ENCODE results near the gene MROH2A.

Gene MROH2A

GRCh38 chr2:233754872-233755611, 23.1 kb upstream of the MROH2A start:
- H3K4me1 ChIP-seq (ENCODE audit: insufficient read depth, poor library complexity, severe bottlenecking) = no peaks in the 10 kb centered on the region
- no peaks in the 10 kb centered on the region for H3K9me3 ChIP-seq (ENCODE audit: severe bottlenecking)
- TF ChIP-seq CTCF (IDR thresholded peaks at IDR 0.05; ENCODE audit: poor library complexity, severe bottlenecking) = no peak
- no peaks in the 10 kb centered on the region for H3K27me3 ChIP-seq (ENCODE audit: insufficient read depth, poor library complexity, severe bottlenecking)
- ATAC-seq (ENCODE audit: low read depth) (no peak), DNase-seq (ENCODE audit: low spot score) (no peak)
- no peaks in the 10 kb centered on the region for H3K36me3 ChIP-seq (ENCODE audit: low read depth)
- no peak overlapping the region for H3K27ac ChIP-seq (ENCODE audit: poor library complexity, severe bottlenecking)
- H3K4me3 ChIP-seq (ENCODE audit: severe bottlenecking) = no peak overlapping the region

GRCh38 chr2:233756429-233757081, 21.6 kb upstream of the MROH2A start:
- no peak overlapping the region for H3K4me3 ChIP-seq (ENCODE audit: severe bottlenecking)
- TF ChIP-seq CTCF (IDR thresholded peaks at IDR 0.05; ENCODE audit: poor library complexity, severe bottlenecking) = no peak
- no peak overlapping the region for H3K27ac ChIP-seq (ENCODE audit: poor library complexity, severe bottlenecking)
- H3K4me1 ChIP-seq (ENCODE audit: insufficient read depth, poor library complexity, severe bottlenecking) = peaks cover 7% of the 10 kb centered on the region
- ATAC-seq (ENCODE audit: low read depth) (no peak), DNase-seq (ENCODE audit: low spot score) (no peak)
- no peaks in the 10 kb centered on the region for H3K36me3 ChIP-seq (ENCODE audit: low read depth)
- no peaks in the 10 kb centered on the region for H3K27me3 ChIP-seq (ENCODE audit: insufficient read depth, poor library complexity, severe bottlenecking)
- no peaks in the 10 kb centered on the region for H3K9me3 ChIP-seq (ENCODE audit: severe bottlenecking)

GRCh38 chr2:233758141-233758540, 20.0 kb upstream of the MROH2A start:
- Histone ChIP-seq H3K4me3 (ENCODE audit: severe bottlenecking) (no peak overlapping the region), H3K36me3 (ENCODE audit: low read depth) (no peaks in the 10 kb centered on the region)

GRCh38 chr2:233758849-233759248, 19.3 kb upstream of the MROH2A start:
- no peaks in the 10 kb centered on the region for H3K27me3 ChIP-seq (ENCODE audit: insufficient read depth, poor library complexity, severe bottlenecking)
- H3K9me3 ChIP-seq (ENCODE audit: severe bottlenecking) = no peaks in the 10 kb centered on the region
- ATAC-seq (ENCODE audit: low read depth) (no peak), DNase-seq (ENCODE audit: low spot score) (no peak)
- no peak overlapping the region for H3K27ac ChIP-seq (ENCODE audit: poor library complexity, severe bottlenecking)
- no peak for TF ChIP-seq CTCF (IDR thresholded peaks at IDR 0.05; ENCODE audit: poor library complexity, severe bottlenecking)
- no peaks in the 10 kb centered on the region for H3K36me3 ChIP-seq (ENCODE audit: low read depth)
- H3K4me1 ChIP-seq (ENCODE audit: insufficient read depth, poor library complexity, severe bottlenecking) = peaks cover 9% of the 10 kb centered on the region
- no peak overlapping the region for H3K4me3 ChIP-seq (ENCODE audit: severe bottlenecking)

More at GRCh38 chr2:233758141-233758540, 20.0 kb upstream of the MROH2A start:
- peaks cover 9% of the 10 kb centered on the region for H3K4me1 ChIP-seq (ENCODE audit: insufficient read depth, poor library complexity, severe bottlenecking)
- DNase-seq (ENCODE audit: low spot score) = no peak
- TF ChIP-seq CTCF (IDR thresholded peaks at IDR 0.05; ENCODE audit: poor library complexity, severe bottlenecking) = no peak
- H3K27me3 ChIP-seq (ENCODE audit: insufficient read depth, poor library complexity, severe bottlenecking) = no peaks in the 10 kb centered on the region
- H3K27ac ChIP-seq (ENCODE audit: poor library complexity, severe bottlenecking) = no peak overlapping the region
- H3K9me3 ChIP-seq (ENCODE audit: severe bottlenecking) = no peaks in the 10 kb centered on the region
- ATAC-seq (ENCODE audit: low read depth) = no peak

- Histone ChIP-seq H3K4me1 (ENCODE audit: insufficient read depth, poor library complexity, severe bottlenecking) (peaks cover 13% of the 10 kb centered on the region), H3K27ac (ENCODE audit: poor library complexity, severe bottlenecking) (no peak within 1 kb of the TSS), H3K9me3 (ENCODE audit: severe bottlenecking) (no peaks in the 10 kb centered on the region), H3K27me3 (ENCODE audit: insufficient read depth, poor library complexity, severe bottlenecking) (no peaks in the 10 kb centered on the region), H3K4me3 (ENCODE audit: severe bottlenecking) (no peak within 1 kb of the TSS), H3K36me3 (ENCODE audit: low read depth) (no peaks in the 10 kb centered on the region)
- DNase-seq (ENCODE audit: low spot score) (no peak), ATAC-seq (ENCODE audit: low read depth) (no peak)
- TF ChIP-seq CTCF (IDR thresholded peaks at IDR 0.05; ENCODE audit: poor library complexity, severe bottlenecking) = no peak
These were observed 18.1 kb upstream of the MROH2A start, which contains the start of gene UGT1A1 for GRCh38 chr2:233760043-233760442. Gene UGT1A1, plus strand, starts transcription at chr2:233760270. Its CDS starts 18 bp downstream, at chr2:233760288.
